GM23248 (cell line): ENCODE data around the gene CTNND2.

Experiments
- EZH2 ChIP-seq: fragments of 200-600 bp; sonication (generic); IDR thresholded peaks from 2 replicates; pipeline ENCODE4 v1.6.1; 2018; ENCODE audit warnings: antibody characterized with exemption, mild to moderate bottlenecking; ENCODE audit not compliant: insufficient read depth, poor library complexity, severe bottlenecking
- EZH2phosphoT487 ChIP-seq: fragments of 200-600 bp; sonication (generic); IDR thresholded peaks from 2 replicates; pipeline ENCODE4 v1.6.1; 2018; ENCODE audit warnings: antibody characterized with exemption, moderate library complexity, mild to moderate bottlenecking, low read depth; ENCODE audit not compliant: insufficient read depth

GRCh38 chr5:11579351-11579750 lies 324.9 kb downstream of the CTNND2 start:
- TF ChIP-seq EZH2phosphoT487, result no peak
- TF ChIP-seq EZH2, result no peak
